ENCODE measurements around the gene SSTR3. TPM values are rescaled to one million over a fixed set of nuclear protein-coding genes. Genes with fewer than 3 reads are reported as not detected.
A peak's percentile ranks its signal among the peaks of the same experiment; 100 is the strongest.

SSTR3 gene
- total and polyA plus RNA-seq, 2 of the 13 experiments (the other 11 are each of a cell fraction or from before 2014, with no cell fraction given), result 0.08 to 0.64 TPM

- TF ChIP-seq TFDP1 (CRISPR knock-in tag; IDR thresholded peaks at IDR 0.05; ENCODE audit: borderline replicate concordance) (0 out of 2 replicates have a peak, but pooled peaks have one; percentile 6), HOMEZ (CRISPR knock-in tag; IDR thresholded peaks at IDR 0.05; ENCODE audit: low read depth) (no peak), ISX (CRISPR knock-in tag; conservative IDR thresholded peaks at IDR 0.05) (no peak), ZNF841 (CRISPR knock-in tag; IDR thresholded peaks at IDR 0.05; ENCODE audit: borderline replicate concordance) (no peak), IRX3 (CRISPR knock-in tag; IDR thresholded peaks at IDR 0.05; ENCODE audit: borderline replicate concordance, low read depth) (no peak), NR2F6 (IDR thresholded peaks at IDR 0.05) (peak; percentile 76), NR2F6 (CRISPR knock-in tag; IDR thresholded peaks at IDR 0.05) (peak; percentile 78), FOXO4 (CRISPR knock-in tag; conservative IDR thresholded peaks at IDR 0.05) (no peak), MAFK (conservative IDR thresholded peaks at IDR 0.05 in 1 of 2, IDR thresholded peaks at IDR 0.05 in 1 of 2; ENCODE audit: low read length in 2 of 2) (no peak), ZFP41 (CRISPR knock-in tag; IDR thresholded peaks at IDR 0.05; ENCODE audit: borderline replicate concordance) (no peak), RFX1 (IDR thresholded peaks at IDR 0.05) (no peak), ZNF605 (CRISPR knock-in tag; IDR thresholded peaks at IDR 0.05) (peak; percentile 30), ZBED4 (CRISPR knock-in tag; IDR thresholded peaks at IDR 0.05; ENCODE audit: borderline replicate concordance) (no peak), ZBTB14 (CRISPR knock-in tag; IDR thresholded peaks at IDR 0.05) (no peak), ZNF333 (CRISPR knock-in tag; IDR thresholded peaks at IDR 0.05; ENCODE audit: borderline replicate concordance) (no peak; the same call in 1 of the 2 replicates), AGO2 (optimal IDR thresholded peaks at IDR 0.05; ENCODE audit: low read depth, low read length) (peak; percentile 12), ZNF446 (CRISPR knock-in tag; IDR thresholded peaks at IDR 0.05) (no peak), SYNCRIP (IDR thresholded peaks at IDR 0.05; ENCODE audit: insufficient read depth, low read depth, low read length) (no peak), KDM3A (CRISPR knock-in tag; IDR thresholded peaks at IDR 0.05; ENCODE audit: low read depth) (no peak), PTBP1 (IDR thresholded peaks at IDR 0.05; ENCODE audit: low read depth, low read length, poor library complexity, severe bottlenecking) (no peak)
These were observed 15.5 kb downstream of the SSTR3 start (continued) for GRCh38 chr22:37196539-37197450.
